H1 (cell line): ENCODE results near the gene CAMKK1. TPM values are rescaled to one million over a fixed set of nuclear protein-coding genes. Genes with fewer than 3 reads are reported as not detected.
"Not testable (repeated sequence)": the region's sequence is repeated elsewhere in the genome, so short reads cannot be mapped to it uniquely, and the experiment has no call there.

Experiments
- CTCF ChIA-PET: fragments of 300-600 bp; sonication (Branson Sonifier 250); formaldehyde crosslinking; loops from one replicate; lab custom pipeline; 2021; ENCODE audit not compliant: partially characterized antibody; lab: Charles Lee
- POLR2A ChIA-PET: fragments of 300-600 bp; sonication (Branson Sonifier 250); formaldehyde crosslinking; loops from one replicate; lab custom pipeline; 2021; ENCODE audit warnings: inconsistent platforms; ENCODE audit not compliant: partially characterized antibody; lab: Charles Lee
- DNase-seq, 2 experiments: peaks; one replicate each; pipeline versions ENCODE4 v3.0.0 to v3.0.0-alpha.2; 2010 to 2022; ENCODE audit warnings: low spot score in 2 of 2, low read depth in 1 of 2, mixed read lengths in 1 of 2
- FAIRE-seq: peaks from 2 replicates; lab custom pipeline; 2011; peaks lifted over from hg19 to GRCh38; lab: Jason Lieb, UNC
- H2AFZ ChIP-seq: 2 replicates; pipeline ENCODE4 v1.8.1; 2012; ENCODE audit warnings: low read length, inconsistent platforms
- H2AK5ac ChIP-seq: 2 replicates; pipeline ENCODE4 v1.6.1; 2013; ENCODE audit warnings: low read depth, low read length
- H2BK120ac ChIP-seq: replicated peaks from 2 replicates; pipeline ENCODE3; 2013; ENCODE audit warnings: low read depth, low read length, inconsistent platforms
- H2BK12ac ChIP-seq: 2 replicates; pipeline ENCODE4 v1.6.1; 2013; ENCODE audit warnings: low read depth, low read length
- H2BK15ac ChIP-seq: 2 replicates; pipeline ENCODE4 v1.6.1; 2013; ENCODE audit warnings: low read length
- H2BK20ac ChIP-seq: 2 replicates; pipeline ENCODE4 v1.6.1; 2013; ENCODE audit warnings: low read length
- H2BK5ac ChIP-seq: 2 replicates; pipeline ENCODE4 v1.6.1; 2013; ENCODE audit warnings: low read depth, low read length
- H3K14ac ChIP-seq: 2 replicates; pipeline ENCODE4 v1.6.1; 2013; ENCODE audit warnings: inconsistent platforms; ENCODE audit not compliant: insufficient read length
- H3K18ac ChIP-seq: 2 replicates; pipeline ENCODE4 v1.6.1; 2013; ENCODE audit warnings: low read length; ENCODE audit errors: extremely low read depth
- H3K23ac ChIP-seq: 2 replicates; pipeline ENCODE4 v1.6.1; 2013; ENCODE audit warnings: inconsistent platforms; ENCODE audit not compliant: insufficient read length
- H3K23me2 ChIP-seq: 2 replicates; pipeline ENCODE4 v1.6.1; 2013; ENCODE audit warnings: low read depth, low read length
- H3K27ac ChIP-seq: 2 replicates; pipeline ENCODE4 v1.6.1; 2011; ENCODE audit warnings: low read depth, low read length, inconsistent platforms
- H3K27me3 ChIP-seq, 4 experiments: replicated peaks in 1 of 4; 1 replicate in 1 of 4; 2 replicates in 3 of 4; pipeline versions ENCODE4 v1.6.1 to v1.8.1; 2011 to 2013; ENCODE audit warnings: low read length in 3 of 4, mild to moderate bottlenecking in 3 of 4, inconsistent platforms in 2 of 4, mixed read lengths in 2 of 4, moderate library complexity in 1 of 4; ENCODE audit not compliant: control insufficient read depth in 3 of 4, insufficient read depth in 3 of 4; ENCODE audit errors: extremely low read depth in 1 of 4
- H3K36me3 ChIP-seq, 4 experiments: 2 replicates each; pipeline versions ENCODE4 v1.6.1 to v1.8.1; 2011 to 2013; ENCODE audit warnings: mild to moderate bottlenecking in 4 of 4, low read length in 3 of 4, moderate library complexity in 2 of 4, control low read depth in 1 of 4, inconsistent platforms in 1 of 4; ENCODE audit not compliant: insufficient read depth in 4 of 4, control insufficient read depth in 2 of 4
- H3K4ac ChIP-seq: replicated peaks from 2 replicates; pipeline ENCODE3; 2013; ENCODE audit warnings: low read length, low read depth, mixed read lengths, inconsistent platforms; ENCODE audit not compliant: insufficient read length
- H3K4me1 ChIP-seq, 4 experiments: replicated peaks in 1 of 4; 1 replicate in 1 of 4; 2 replicates in 3 of 4; pipeline versions ENCODE4 v1.6.1 to v1.8.1; 2011 to 2013; ENCODE audit warnings: low read length in 3 of 4, inconsistent platforms in 2 of 4, mixed read lengths in 1 of 4; ENCODE audit not compliant: insufficient read depth in 4 of 4, control insufficient read depth in 3 of 4
- H3K4me2 ChIP-seq, 2 experiments: 2 replicates each; pipeline versions ENCODE4 v1.6.1 to v1.8.1; 2011 to 2013; ENCODE audit warnings: low read depth in 2 of 2, low read length in 2 of 2, control low read depth in 1 of 2, inconsistent platforms in 1 of 2, mild to moderate bottlenecking in 1 of 2; ENCODE audit not compliant: insufficient read depth in 1 of 2
- H3K4me3 ChIP-seq, 4 experiments: fragments of 200-600, 300-600 bp in 1 of 4; sonication (generic), shearing (Covaris generic), sonication (Bioruptor Twin) in 1 of 4; 2 replicates each; pipeline versions ENCODE4 v1.5.1 to v1.8.1; 2011 to 2016; ENCODE audit warnings: low read length in 4 of 4, low read depth in 3 of 4, control low read depth in 2 of 4, inconsistent platforms in 2 of 4, mild to moderate bottlenecking in 2 of 4, mixed read lengths in 1 of 4, moderate library complexity in 1 of 4; ENCODE audit not compliant: insufficient read depth in 2 of 4; ENCODE audit errors: extremely low read depth in 1 of 4
- H3K56ac ChIP-seq: replicated peaks from 2 replicates; pipeline ENCODE3; 2013; ENCODE audit warnings: low read depth, mild to moderate bottlenecking, mixed read lengths, low read length, inconsistent platforms; ENCODE audit not compliant: insufficient read length
- H3K79me1 ChIP-seq: 2 replicates; pipeline ENCODE4 v1.6.1; 2013; ENCODE audit warnings: low read depth, low read length, control low read depth
- H3K79me2 ChIP-seq, 2 experiments: 2 replicates each; pipeline versions ENCODE4 v1.6.1 to v1.8.1; 2012 to 2013; ENCODE audit warnings: low read length in 2 of 2, mild to moderate bottlenecking in 2 of 2, inconsistent platforms in 1 of 2; ENCODE audit not compliant: insufficient read depth in 2 of 2, control insufficient read depth in 1 of 2
- H3K9ac ChIP-seq, 4 experiments: replicated peaks in 1 of 4; 1 replicate in 1 of 4; 2 replicates in 3 of 4; pipeline versions ENCODE4 v1.6.1 to v1.8.1; 2011 to 2013; ENCODE audit warnings: low read depth in 3 of 4, low read length in 3 of 4, control low read depth in 2 of 4, mild to moderate bottlenecking in 2 of 4, moderate library complexity in 2 of 4, inconsistent platforms in 1 of 4; ENCODE audit errors: extremely low read depth in 1 of 4
- H3K9me3 ChIP-seq, 2 experiments: 2 replicates each; pipeline versions ENCODE4 v1.6.1 to v1.8.1; 2012 to 2013; ENCODE audit warnings: mild to moderate bottlenecking in 2 of 2, moderate library complexity in 2 of 2, control low read depth in 1 of 2, inconsistent platforms in 1 of 2, low read depth in 1 of 2, low read length in 1 of 2, mixed read lengths in 1 of 2; ENCODE audit not compliant: insufficient read depth in 2 of 2
- H4K20me1 ChIP-seq, 2 experiments: replicated peaks in 1 of 2; 2 replicates each; pipeline versions ENCODE3 to v1.8.1; 2011 to 2013; ENCODE audit warnings: inconsistent platforms in 2 of 2, low read length in 2 of 2, mild to moderate bottlenecking in 1 of 2; ENCODE audit not compliant: insufficient read depth in 2 of 2, control insufficient read depth in 1 of 2
- H4K5ac ChIP-seq: 2 replicates; pipeline ENCODE4 v1.6.1; 2013; ENCODE audit warnings: low read length, low read depth, mixed read lengths, inconsistent platforms; ENCODE audit not compliant: insufficient read length
- H4K8ac ChIP-seq: 2 replicates; pipeline ENCODE4 v1.8.0; 2013; ENCODE audit warnings: mild to moderate bottlenecking, moderate library complexity, low read length, inconsistent platforms; ENCODE audit not compliant: insufficient read depth; ENCODE audit errors: extremely low read depth
- H4K91ac ChIP-seq: replicated peaks from 2 replicates; pipeline ENCODE3; 2013; ENCODE audit warnings: low read length, mixed read lengths, inconsistent platforms; ENCODE audit not compliant: insufficient read length
- WGBS, 2 experiments: shearing (Covaris generic) in 1 of 2; methylation state at CpG; one replicate each; pipeline versions ENCODE4 v1.1.6 to v1.1.7; 2013 to 2015; ENCODE audit warnings: low lambda C conversion rate in 2 of 2, mixed read lengths in 2 of 2, inconsistent platforms in 1 of 2, low coverage in 1 of 2, missing lambda C conversion rate in 1 of 2; ENCODE audit not compliant: insufficient replicate concordance in 2 of 2, insufficient coverage in 1 of 2, insufficient read length in 1 of 2; ENCODE audit errors: extremely low coverage in 1 of 2, missing lambda C conversion rate in 1 of 2; 5-methylcytosine and 5-hydroxymethylcytosine counted together
- polyA plus RNA-seq, 7 experiments: library from polyadenylated mRNA; depleted of rRNA in 3 of 7; stranded (reverse) in 5 of 7; unstranded in 2 of 7; fragments of >200 nt in 5 of 7; fragments of 200-250 nt in 2 of 7; gene quantifications; 1 replicate in 5 of 7; 2 replicates in 1 of 7; 4 replicates in 1 of 7; pipeline versions ENCODE4 v1.2.1 to v1.2.3, GENCODE V29; 2011 to 2013; ENCODE audit warnings: missing spikeins in 2 of 7, mixed read lengths in 2 of 7
- total RNA-seq: library from RNA; stranded (reverse); fragmentation: NEBNext Ultra II Directional; extraction: Animal tissue kit (Norgen Biotek cat#: 25700); gene quantifications from 2 replicates; pipeline ENCODE4 v1.2.1, GENCODE V29; 2021

The CAMKK1 gene
- total and polyA plus RNA-seq, 2 of the 8 experiments (the other 6 are each of a cell fraction or from before 2014, with no cell fraction given): 7.1 to 7.6 TPM

- H3K4me3 ChIP-seq: peak overlapping the region in 1 of 4 experiments; percentile 95; a peak in 2 of 8 replicates
- WGBS, 2 experiments: 96% methylated on average over 19 of the region's 19 CpGs; no CpG with 5 or more reads in 1 of the 2 experiments
Observed at GRCh38 chr17:3844556-3844955, 48.3 kb downstream of the CAMKK1 start.

More at GRCh38 chr17:3844556-3844955, 48.3 kb downstream of the CAMKK1 start:
- not testable (repeated sequence) for H3K9me3 ChIP-seq, FAIRE-seq, H4K5ac ChIP-seq, H3K79me1 ChIP-seq, H2AK5ac ChIP-seq, H4K91ac ChIP-seq, H4K20me1 ChIP-seq, H2BK120ac ChIP-seq, H3K9ac ChIP-seq, H3K56ac ChIP-seq, H2BK15ac ChIP-seq, DNase-seq, H3K4me1 ChIP-seq, H3K27me3 ChIP-seq, H2AFZ ChIP-seq, H2BK5ac ChIP-seq, H3K23me2 ChIP-seq, H2BK20ac ChIP-seq, H3K18ac ChIP-seq, H3K14ac ChIP-seq, H4K8ac ChIP-seq, H2BK12ac ChIP-seq, H3K27ac ChIP-seq, H3K23ac ChIP-seq, H3K4ac ChIP-seq
- Histone ChIP-seq H3K4me2 (peak overlapping the region; percentile 48 to 88; a peak in 3 of 4 replicates), H3K36me3 (peaks cover 7 to 30% (median 23%) of the 10 kb centered on the region in 4 experiments; a peak in 7 of 8 replicates), H3K79me2 (peaks cover 7 to 38% of the 10 kb centered on the region in 2 experiments; a peak in 3 of 4 replicates)
- ChIA-PET POLR2A (interaction anchor here (0.9 to 2.6 kb wide), 9 partner anchors 16 to 158 kb away, joined by 3 to 9 read pairs (median 4); partner anchors contain the start of gene HASPIN), CTCF (interaction anchor here (0.9 to 6.0 kb wide), 23 partner anchors 12 to 230 kb away, joined by 3 to 75 read pairs (median 7); partner anchors contain the start of genes CAMKK1, HASPIN and P2RX1)
